Activated CD8-positive, alpha-beta memory T cell treated with anti-CD3 and anti-CD28 coated beads, Interleukin-2, amount 50 U/mL, for 1 hour (primary cell): Measurements from ENCODE around the gene TARS3.
"Not testable (repeated sequence)": the region's sequence is repeated elsewhere in the genome, so short reads cannot be mapped to it uniquely, and the experiment has no call there.

ENCODE experiments used
- DNase-seq: peaks from one replicate; pipeline ENCODE4 v3.0.0-alpha.2; 2020; ENCODE audit errors: extremely low read depth

TARS3 gene

GRCh38 chr15:101723874-101724674 lies at the start of gene TARS3:
Gene TARS3 (minus strand): TSS chr15:101724473. CDS start chr15:101724387, 86 bp downstream.
- peak; percentile 83 for DNase-seq

GRCh38 chr15:101773496-101774100 lies 49.3 kb upstream of the TARS3 start:
- no peak for DNase-seq

GRCh38 chr15:101772921-101773320 lies 48.6 kb upstream of the TARS3 start:
- no peak for DNase-seq

GRCh38 chr15:101767083-101767640 lies 42.9 kb upstream of the TARS3 start:
- not testable (repeated sequence) for DNase-seq

GRCh38 chr15:101765772-101766456 lies 41.6 kb upstream of the TARS3 start:
- DNase-seq, result no peak

GRCh38 chr15:101765340-101765671 lies 41.0 kb upstream of the TARS3 start:
- not testable (repeated sequence) for DNase-seq

- DNase-seq, result not testable (repeated sequence)
These were observed 40.5 kb upstream of the TARS3 start for GRCh38 chr15:101764669-101765339.

GRCh38 chr15:101746716-101747082 lies 22.4 kb upstream of the TARS3 start:
- not testable (repeated sequence) for DNase-seq

GRCh38 chr15:101734837-101735236 lies 10.6 kb upstream of the TARS3 start:
- DNase-seq, result not testable (repeated sequence)

- DNase-seq, result no peak
These were observed 9.3 kb upstream of the TARS3 start for GRCh38 chr15:101733545-101733944.

- DNase-seq, result no peak
These were observed 8.5 kb upstream of the TARS3 start for GRCh38 chr15:101732772-101733171.

GRCh38 chr15:101731746-101732145 lies 7.5 kb upstream of the TARS3 start:
- no peak for DNase-seq

GRCh38 chr15:101727186-101727585 lies 2.9 kb upstream of the TARS3 start:
- no peak for DNase-seq

- no peak for DNase-seq
These were observed 800 bp upstream of the TARS3 start for GRCh38 chr15:101725073-101725472.

GRCh38 chr15:101724675-101725005 lies 367 bp upstream of the TARS3 start:
- no peak for DNase-seq

GRCh38 chr15:101723171-101723873 lies 951 bp downstream of the TARS3 start:
- DNase-seq, result no peak

- no peak for DNase-seq
These were observed 5.4 kb downstream of the TARS3 start for GRCh38 chr15:101718896-101719295.

- no peak for DNase-seq
These were observed 12.2 kb downstream of the TARS3 start for GRCh38 chr15:101712078-101712477.

- no peak for DNase-seq
These were observed 13.5 kb downstream of the TARS3 start for GRCh38 chr15:101710806-101711205.

- DNase-seq, result no peak
These were observed 14.8 kb downstream of the TARS3 start for GRCh38 chr15:101709466-101709865.

- no peak for DNase-seq
These were observed 16.3 kb downstream of the TARS3 start for GRCh38 chr15:101707983-101708382.

- no peak for DNase-seq
These were observed 22.2 kb downstream of the TARS3 start for GRCh38 chr15:101702077-101702476.
